ENCODE results near the gene TASP1.

The TASP1 gene

GRCh38 chr20:13426870-13427269, 211.9 kb downstream of the TASP1 start:
- Mint-ChIP-seq H3K4me1 (peaks cover 21% of the 10 kb centered on the region), H3K36me3 (peaks cover 39% of the 10 kb centered on the region), H3K9me3 (peaks cover 6% of the 10 kb centered on the region), H3K27me3 (no peaks in the 10 kb centered on the region), H3K27ac (no peak overlapping the region), H3K4me3 (no peak overlapping the region)
- ATAC-seq: no peak

DNA sequence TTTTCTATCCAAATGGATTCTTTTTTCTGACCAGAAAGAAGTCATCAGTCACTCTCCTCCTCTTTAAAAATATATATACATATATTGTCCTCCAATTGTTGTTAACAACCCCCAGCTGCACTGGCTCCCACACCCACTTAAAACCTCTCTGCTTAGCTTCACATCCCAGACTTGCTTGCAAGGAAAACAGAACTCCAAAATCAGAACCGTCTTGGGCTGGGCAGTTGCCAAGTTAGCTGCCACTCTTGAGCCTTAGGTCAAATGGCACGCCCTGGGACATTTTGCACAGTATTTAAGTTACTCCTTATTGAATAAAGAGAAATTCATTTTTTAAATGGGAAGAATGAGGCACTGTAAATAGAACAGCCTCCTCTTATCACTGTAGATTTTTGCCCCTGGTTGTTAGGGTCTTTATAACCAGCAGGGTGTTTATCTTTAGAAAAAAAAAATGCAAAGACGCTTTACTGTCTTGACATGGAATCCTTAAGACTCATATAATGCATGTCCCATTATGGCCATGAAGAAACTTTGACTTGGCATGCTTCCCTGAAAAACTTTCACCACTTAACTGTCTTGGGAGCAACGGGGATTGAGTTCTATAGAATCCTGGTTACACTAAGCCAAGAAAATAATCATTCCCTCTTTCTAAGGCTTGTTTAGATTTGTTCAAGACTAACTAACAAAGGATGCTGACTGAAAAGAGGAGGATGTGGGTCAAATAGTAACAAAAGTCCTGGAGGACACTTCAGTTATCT, 213.2 kb downstream of the TASP1 start:
- no peak overlapping the region for H3K27ac Mint-ChIP-seq
- H3K4me1 Mint-ChIP-seq: peaks cover 10% of the 10 kb centered on the region
- no peak for ATAC-seq
- no peak overlapping the region for H3K4me3 Mint-ChIP-seq
- H3K27me3 Mint-ChIP-seq: no peaks in the 10 kb centered on the region
- peaks cover 3% of the 10 kb centered on the region for H3K9me3 Mint-ChIP-seq
- peaks cover 27% of the 10 kb centered on the region for H3K36me3 Mint-ChIP-seq

DNA sequence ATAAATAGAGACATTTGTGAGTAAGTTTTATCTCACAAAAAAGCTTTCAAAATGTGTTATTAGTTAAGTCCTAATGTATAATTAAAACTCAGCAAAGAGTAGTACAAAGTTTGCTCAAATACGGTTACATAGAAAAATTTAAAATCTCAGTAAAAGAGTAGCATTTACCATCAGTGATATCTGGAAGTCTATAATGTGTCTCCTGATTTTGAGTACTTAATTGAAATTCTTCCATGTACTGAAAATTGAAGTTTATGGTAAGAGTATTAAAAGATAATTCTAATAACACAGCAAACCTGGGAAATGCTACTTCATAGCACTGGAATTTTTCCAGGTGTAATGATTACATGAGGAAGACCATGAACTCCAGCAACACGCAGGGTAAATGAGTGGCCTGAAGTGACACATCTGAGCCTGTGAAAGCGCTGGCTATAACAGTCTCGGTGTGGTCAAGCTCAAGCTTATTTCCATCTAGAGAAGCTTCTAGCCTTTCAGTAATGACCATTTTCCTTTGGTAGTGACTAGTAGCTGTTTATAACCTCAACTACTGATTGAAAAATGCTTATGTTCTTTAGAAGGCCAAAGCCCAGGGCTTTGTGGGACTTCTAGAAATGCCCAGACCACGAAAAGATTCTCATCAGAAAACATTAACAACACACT, 214.4 kb downstream of the TASP1 start:
- ATAC-seq: no peak
- Mint-ChIP-seq H3K4me3 (no peak overlapping the region), H3K4me1 (no peaks in the 10 kb centered on the region), H3K36me3 (peaks cover 15% of the 10 kb centered on the region), H3K27ac (no peak overlapping the region), H3K9me3 (no peaks in the 10 kb centered on the region), H3K27me3 (no peaks in the 10 kb centered on the region)

DNA sequence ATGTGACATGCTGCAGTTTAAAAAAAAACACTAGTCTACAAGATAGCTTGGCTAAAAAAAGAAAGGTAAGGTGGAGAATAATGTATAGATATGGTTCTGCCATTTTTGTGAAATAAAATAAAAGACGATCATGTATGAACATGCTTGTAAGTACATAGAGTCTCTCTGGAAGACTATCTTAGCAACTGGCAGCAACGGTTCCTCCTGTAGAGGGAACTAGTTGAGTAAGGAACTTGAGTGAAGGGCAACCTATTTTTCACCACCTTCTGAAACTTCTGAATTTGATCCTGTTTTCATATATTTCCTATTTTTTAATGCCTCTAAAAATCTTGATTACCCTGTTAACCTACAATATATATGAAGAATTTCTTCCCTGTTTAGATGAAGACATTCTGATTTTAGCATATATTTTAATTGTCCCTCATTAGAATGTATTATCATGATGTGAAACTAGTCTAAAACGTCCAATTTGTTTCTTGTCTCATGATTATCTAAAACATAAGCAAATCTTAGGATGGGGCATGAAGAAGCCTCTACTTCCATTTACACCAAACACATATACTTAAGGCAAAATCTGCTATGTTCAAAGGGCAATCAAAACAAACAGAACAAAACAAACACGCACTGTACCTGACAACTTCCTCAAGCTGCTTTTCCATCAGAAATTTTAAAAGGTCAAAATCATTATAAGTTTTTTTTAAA, 215.1 kb downstream of the TASP1 start:
- no peak for ATAC-seq
- Mint-ChIP-seq H3K36me3 (peaks cover 15% of the 10 kb centered on the region), H3K4me1 (no peaks in the 10 kb centered on the region), H3K27ac (no peak overlapping the region), H3K9me3 (no peaks in the 10 kb centered on the region), H3K4me3 (no peak overlapping the region), H3K27me3 (no peaks in the 10 kb centered on the region)

DNA sequence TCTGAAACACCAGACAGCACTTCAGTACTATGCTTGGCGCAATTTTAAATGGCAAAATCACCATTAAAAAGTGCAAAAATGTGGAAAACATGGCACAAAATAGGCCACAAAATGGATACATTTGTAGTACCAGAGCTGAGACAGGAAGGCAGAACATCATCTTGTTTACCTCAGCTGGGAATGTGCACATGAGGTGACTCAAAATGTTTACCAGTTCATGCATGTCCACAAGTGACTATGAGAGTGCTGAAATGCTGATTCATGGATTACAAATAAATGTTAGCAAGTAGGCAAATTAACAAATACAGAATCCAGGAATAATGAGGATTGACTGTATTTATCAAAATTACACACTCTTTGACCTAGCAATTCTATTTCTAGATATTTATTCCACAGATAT, 216.1 kb downstream of the TASP1 start:
- no peaks in the 10 kb centered on the region for H3K27me3 Mint-ChIP-seq
- no peak overlapping the region for H3K4me3 Mint-ChIP-seq
- no peaks in the 10 kb centered on the region for H3K4me1 Mint-ChIP-seq
- no peak overlapping the region for H3K27ac Mint-ChIP-seq
- no peak for ATAC-seq
- no peaks in the 10 kb centered on the region for H3K9me3 Mint-ChIP-seq
- peaks cover 23% of the 10 kb centered on the region for H3K36me3 Mint-ChIP-seq

DNA sequence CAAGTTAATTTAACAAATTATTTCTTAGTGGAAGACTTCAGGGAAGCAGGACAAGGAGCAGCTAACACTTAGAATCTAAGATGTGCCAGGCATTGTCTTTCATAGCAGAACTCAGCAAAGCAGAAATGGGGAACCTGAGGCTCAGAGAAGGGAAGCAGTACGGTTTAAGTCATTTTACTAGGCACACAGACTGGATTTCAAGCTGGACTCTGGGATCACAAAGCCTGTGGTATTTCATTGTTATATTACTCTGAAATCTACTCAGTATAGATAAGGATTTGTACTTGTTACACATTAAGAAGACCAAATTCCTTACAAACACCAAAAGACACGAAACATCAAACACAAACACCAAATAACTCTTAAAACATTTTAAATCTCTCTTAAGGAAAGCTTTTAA, 218.1 kb downstream of the TASP1 start:
- no peak overlapping the region for H3K27ac Mint-ChIP-seq
- no peak overlapping the region for H3K4me3 Mint-ChIP-seq
- peaks cover 36% of the 10 kb centered on the region for H3K36me3 Mint-ChIP-seq
- ATAC-seq: no peak
- H3K4me1 Mint-ChIP-seq: no peaks in the 10 kb centered on the region
- no peaks in the 10 kb centered on the region for H3K27me3 Mint-ChIP-seq
- H3K9me3 Mint-ChIP-seq: no peaks in the 10 kb centered on the region

DNA sequence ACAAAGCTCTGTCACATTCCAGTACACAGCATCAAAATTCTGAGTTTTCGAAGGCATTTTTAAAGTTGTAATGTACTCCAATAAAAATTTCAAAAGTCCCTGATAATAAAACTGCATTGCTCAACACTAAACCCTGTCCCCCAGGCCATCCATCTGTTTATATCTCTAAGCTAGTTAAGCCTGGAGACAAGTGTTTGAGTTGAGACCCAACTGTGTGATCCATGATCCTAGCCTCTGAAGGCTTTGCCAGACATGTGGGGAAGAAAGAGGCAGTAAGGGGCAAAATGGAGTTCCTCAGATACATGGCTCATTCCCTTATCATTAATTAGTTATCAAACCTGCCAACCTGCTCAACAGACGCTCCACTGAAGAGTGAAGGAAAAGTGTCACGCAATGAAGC, 219.3 kb downstream of the TASP1 start:
- no peaks in the 10 kb centered on the region for H3K27me3 Mint-ChIP-seq
- no peak for ATAC-seq
- H3K9me3 Mint-ChIP-seq: no peaks in the 10 kb centered on the region
- no peak overlapping the region for H3K4me3 Mint-ChIP-seq
- H3K36me3 Mint-ChIP-seq: peaks cover 36% of the 10 kb centered on the region
- no peaks in the 10 kb centered on the region for H3K4me1 Mint-ChIP-seq
- no peak overlapping the region for H3K27ac Mint-ChIP-seq

DNA sequence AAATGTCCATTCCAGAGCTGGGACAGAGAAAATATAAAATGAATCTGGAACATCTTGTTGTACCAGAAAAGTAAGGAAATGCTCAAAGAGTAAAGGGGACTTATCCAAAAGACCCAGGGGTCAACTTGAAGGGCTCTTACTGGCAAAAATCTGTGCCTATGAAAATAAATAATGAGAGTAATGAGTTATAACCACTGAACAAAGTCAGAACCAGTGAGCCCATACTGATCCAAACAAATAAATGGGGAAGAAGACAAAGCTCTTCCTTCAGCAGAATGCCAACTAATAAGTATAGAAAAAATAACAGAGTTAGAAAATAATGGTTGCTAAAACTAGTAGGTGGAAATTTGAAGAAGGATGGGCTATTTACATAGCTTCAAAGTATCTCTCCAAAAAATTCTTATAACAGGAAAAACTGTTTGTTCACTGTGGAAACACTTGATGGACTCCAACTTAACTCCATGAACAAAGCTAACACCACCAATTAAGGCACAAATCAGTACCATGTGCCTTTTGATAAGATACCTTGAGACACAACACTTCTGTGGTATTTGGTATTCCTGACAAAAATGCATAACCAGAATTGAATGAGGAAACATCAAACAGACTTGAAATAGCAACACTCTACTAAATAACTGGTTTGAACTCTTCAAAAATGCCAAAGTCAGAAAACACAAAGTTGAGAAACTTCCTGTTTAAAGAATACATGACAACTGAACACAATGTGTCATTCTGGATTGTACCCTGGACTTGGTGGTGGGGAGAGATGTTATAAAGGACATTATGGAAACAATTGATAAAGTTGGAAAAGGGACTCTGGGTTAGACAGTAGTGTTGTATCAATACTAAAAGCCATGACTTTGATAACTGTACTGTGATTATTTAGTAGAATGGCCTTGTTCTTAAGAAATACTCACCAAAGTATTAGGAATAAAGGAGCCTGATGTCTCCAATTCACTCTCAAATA, 220.2 kb downstream of the TASP1 start:
- no peak for ATAC-seq
- Mint-ChIP-seq H3K27ac (no peak overlapping the region), H3K4me1 (no peaks in the 10 kb centered on the region), H3K36me3 (peaks cover 33% of the 10 kb centered on the region), H3K4me3 (no peak overlapping the region), H3K9me3 (no peaks in the 10 kb centered on the region), H3K27me3 (no peaks in the 10 kb centered on the region)

GRCh38 chr20:13416531-13416930, 222.2 kb downstream of the TASP1 start:
- Mint-ChIP-seq H3K9me3 (no peaks in the 10 kb centered on the region), H3K4me3 (no peak overlapping the region), H3K27ac (no peak overlapping the region), H3K27me3 (no peaks in the 10 kb centered on the region), H3K36me3 (peaks cover 40% of the 10 kb centered on the region), H3K4me1 (no peaks in the 10 kb centered on the region)
- ATAC-seq: no peak

GRCh38 chr20:13412806-13413445, 225.8 kb downstream of the TASP1 start:
- H3K36me3 Mint-ChIP-seq: peaks cover 43% of the 10 kb centered on the region
- H3K4me1 Mint-ChIP-seq: no peaks in the 10 kb centered on the region
- no peak overlapping the region for H3K27ac Mint-ChIP-seq
- peaks cover 2% of the 10 kb centered on the region for H3K9me3 Mint-ChIP-seq
- no peaks in the 10 kb centered on the region for H3K27me3 Mint-ChIP-seq
- H3K4me3 Mint-ChIP-seq: no peak overlapping the region
- no peak for ATAC-seq

- ATAC-seq: no peak
- Mint-ChIP-seq H3K36me3 (peaks cover 22% of the 10 kb centered on the region), H3K27ac (no peak overlapping the region), H3K27me3 (no peaks in the 10 kb centered on the region), H3K4me1 (no peaks in the 10 kb centered on the region), H3K9me3 (peaks cover 5% of the 10 kb centered on the region), H3K4me3 (no peak overlapping the region)
Observed at GRCh38 chr20:13404293-13404692, 234.4 kb downstream of the TASP1 start.

DNA sequence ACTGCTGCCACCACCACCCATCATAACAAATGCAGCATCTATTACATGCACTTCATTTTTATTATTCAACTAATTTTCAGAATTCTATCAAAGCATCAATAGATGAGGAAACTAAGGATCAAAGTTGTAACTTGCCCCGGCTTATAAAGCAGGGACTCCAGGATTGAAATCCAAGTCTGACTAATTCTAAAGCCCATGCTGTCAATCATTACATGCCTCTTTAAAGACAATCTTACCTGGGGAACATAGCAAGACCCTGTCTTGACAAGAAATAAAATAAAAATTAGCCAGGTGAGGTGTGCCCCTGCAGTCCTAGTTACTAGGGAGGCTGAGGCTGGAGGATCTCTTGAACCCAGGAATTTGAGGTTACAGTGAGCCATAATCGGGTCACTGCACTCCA, 235.3 kb downstream of the TASP1 start:
- Mint-ChIP-seq H3K36me3 (peaks cover 26% of the 10 kb centered on the region), H3K4me3 (no peak overlapping the region)

GRCh38 chr20:13402986-13403385, 235.7 kb downstream of the TASP1 start:
- no peak overlapping the region for H3K27ac Mint-ChIP-seq
- peaks cover 5% of the 10 kb centered on the region for H3K9me3 Mint-ChIP-seq
- peaks cover 24% of the 10 kb centered on the region for H3K36me3 Mint-ChIP-seq
- no peak for ATAC-seq
- no peak overlapping the region for H3K4me3 Mint-ChIP-seq
- no peaks in the 10 kb centered on the region for H3K27me3 Mint-ChIP-seq
- H3K4me1 Mint-ChIP-seq: no peaks in the 10 kb centered on the region

More for the DNA sequence above, 235.3 kb downstream of the TASP1 start:
- H3K4me1 Mint-ChIP-seq: no peaks in the 10 kb centered on the region
- no peaks in the 10 kb centered on the region for H3K27me3 Mint-ChIP-seq
- ATAC-seq: no peak
- H3K27ac Mint-ChIP-seq: no peak overlapping the region
- peaks cover 5% of the 10 kb centered on the region for H3K9me3 Mint-ChIP-seq

- Mint-ChIP-seq H3K4me1 (no peaks in the 10 kb centered on the region), H3K27me3 (no peaks in the 10 kb centered on the region), H3K9me3 (peaks cover 2% of the 10 kb centered on the region), H3K27ac (no peak overlapping the region), H3K36me3 (peaks cover 20% of the 10 kb centered on the region), H3K4me3 (no peak overlapping the region)
- no peak for ATAC-seq
Observed at GRCh38 chr20:13402171-13402760, 236.5 kb downstream of the TASP1 start.

Measured in stimulated activated memory B cell treated with anti-CD40 and anti-IgM and Interleukin-4, amounts not matched to agents 10 μg/mL and 1 μg/mL and 100 μg/mL, for 72 hours (primary cell).